HEK293T (cell line): ENCODE data around the gene VOPP1.

Source experiments
- ARNT ChIP-seq: fragments of 450-650 bp; IDR thresholded peaks from 2 replicates; pipeline ENCODE4 v1.6.1; 2017; ENCODE audit warnings: mild to moderate bottlenecking
- BHLHE40 ChIP-seq: fragments of 450-650 bp; IDR thresholded peaks from 2 replicates; pipeline ENCODE4 v1.6.1; 2016; ENCODE audit warnings: mild to moderate bottlenecking, moderate library complexity, borderline replicate concordance
- CTBP1 ChIP-seq: fragments of 450-650 bp; IDR thresholded peaks from 2 replicates; pipeline ENCODE4 v1.6.1; 2016; ENCODE audit warnings: borderline replicate concordance
- ELF4 ChIP-seq: fragments of 450-650 bp; IDR thresholded peaks from 2 replicates; pipeline ENCODE4 v1.6.1; 2017; ENCODE audit warnings: antibody characterized with exemption
- FOXA1 ChIP-seq: fragments of 450-650 bp; IDR thresholded peaks from 2 replicates; pipeline ENCODE4 v1.6.1; 2016; ENCODE audit warnings: mild to moderate bottlenecking
- FOXK2 ChIP-seq: fragments of 450-650 bp; IDR thresholded peaks from 2 replicates; pipeline ENCODE4 v1.6.1; 2016; ENCODE audit warnings: mild to moderate bottlenecking
- FOXM1 ChIP-seq: fragments of 450-650 bp; IDR thresholded peaks from 2 replicates; pipeline ENCODE4 v1.6.1; 2017; ENCODE audit warnings: mild to moderate bottlenecking, borderline replicate concordance
- L3MBTL2 ChIP-seq: fragments of 450-650 bp; conservative IDR thresholded peaks from 2 replicates; pipeline ENCODE4 v1.6.1; 2016; ENCODE audit warnings: mild to moderate bottlenecking
- LEF1 ChIP-seq: fragments of 450-650 bp; IDR thresholded peaks from 2 replicates; pipeline ENCODE4 v1.6.1; 2017; ENCODE audit warnings: mild to moderate bottlenecking, borderline replicate concordance
- PKNOX1 ChIP-seq: fragments of 450-650 bp; IDR thresholded peaks from 2 replicates; pipeline ENCODE4 v1.6.1; 2016
- SP1 ChIP-seq: fragments of 450-650 bp; IDR thresholded peaks from 2 replicates; pipeline ENCODE4 v1.6.1; 2017
- SUZ12 ChIP-seq: fragments of 450-650 bp; IDR thresholded peaks from 2 replicates; pipeline ENCODE4 v1.6.1; 2016; ENCODE audit warnings: mild to moderate bottlenecking
- ZNF384 ChIP-seq: fragments of 450-650 bp; IDR thresholded peaks from 2 replicates; pipeline ENCODE4 v1.6.1; 2016

- no peak for TF ChIP-seq FOXM1
- no peak for TF ChIP-seq SUZ12
- TF ChIP-seq ARNT: no peak
- TF ChIP-seq ELF4: no peak
- TF ChIP-seq ZNF384: no peak
- TF ChIP-seq CTBP1: no peak
- no peak for TF ChIP-seq L3MBTL2
- no peak for TF ChIP-seq SP1
- no peak for TF ChIP-seq BHLHE40
- TF ChIP-seq FOXK2: no peak
- no peak for TF ChIP-seq PKNOX1
- no peak for TF ChIP-seq FOXA1
- no peak for TF ChIP-seq LEF1
These were observed 127.5 kb downstream of the VOPP1 start for GRCh38 chr7:55444786-55445185.
